Left ventricle myocardium inferior (tissue), 1 donor: Measurements from ENCODE around the gene TSPAN4. TPM values are rescaled to one million over a fixed set of nuclear protein-coding genes. Genes with fewer than 3 reads are reported as not detected.

ENCODE experiments used
- DNase-seq: peaks from one replicate; pipeline ENCODE4 v3.0.0-alpha.2; 2020
- H3K27ac ChIP-seq: fragments of 200-600 bp; replicated peaks from 2 replicates; pipeline ENCODE4 v1.8.0; 2021
- H3K27me3 ChIP-seq: fragments of 200-600 bp; 2 replicates; pipeline ENCODE4 v1.8.0; 2021; ENCODE audit warnings: low read depth
- H3K36me3 ChIP-seq: fragments of 200-600 bp; 2 replicates; pipeline ENCODE4 v1.8.0; 2021
- H3K4me1 ChIP-seq: fragments of 200-600 bp; 2 replicates; pipeline ENCODE4 v1.8.0; 2021
- H3K4me3 ChIP-seq: fragments of 200-600 bp; 2 replicates; pipeline ENCODE4 v1.8.0; 2021; ENCODE audit warnings: mild to moderate bottlenecking, moderate library complexity
- H3K9me3 ChIP-seq: fragments of 200-600 bp; replicated peaks from 2 replicates; pipeline ENCODE4 v1.8.0; 2021
- intact Hi-C: fragments of 100-400 bp; cut with micrococcal nuclease; formaldehyde crosslinking; loops from one replicate; pipeline ENCODE4 v1.11.0; 2022
- total RNA-seq: library from RNA; stranded (reverse); fragmentation: NEBNext Ultra II Directional; extraction: Animal tissue kit (Norgen Biotek cat#: 25700); gene quantifications from one replicate; pipeline ENCODE4 v1.2.1, GENCODE V29; 2021
- TF ChIP-seq, protein P1 (sequence below): fragments of 200-600 bp; IDR thresholded peaks from 2 replicates; pipeline ENCODE4 v1.8.0; 2021; ENCODE audit warnings: antibody characterized with exemption, mild to moderate bottlenecking, borderline replicate concordance
- donor health status: DM: no; HTN: yes; CAD: no; lungs with severe emphysema.

Gene TSPAN4
- total RNA-seq, 1 donor from 2014 or later = 33.0 TPM

DNA sequence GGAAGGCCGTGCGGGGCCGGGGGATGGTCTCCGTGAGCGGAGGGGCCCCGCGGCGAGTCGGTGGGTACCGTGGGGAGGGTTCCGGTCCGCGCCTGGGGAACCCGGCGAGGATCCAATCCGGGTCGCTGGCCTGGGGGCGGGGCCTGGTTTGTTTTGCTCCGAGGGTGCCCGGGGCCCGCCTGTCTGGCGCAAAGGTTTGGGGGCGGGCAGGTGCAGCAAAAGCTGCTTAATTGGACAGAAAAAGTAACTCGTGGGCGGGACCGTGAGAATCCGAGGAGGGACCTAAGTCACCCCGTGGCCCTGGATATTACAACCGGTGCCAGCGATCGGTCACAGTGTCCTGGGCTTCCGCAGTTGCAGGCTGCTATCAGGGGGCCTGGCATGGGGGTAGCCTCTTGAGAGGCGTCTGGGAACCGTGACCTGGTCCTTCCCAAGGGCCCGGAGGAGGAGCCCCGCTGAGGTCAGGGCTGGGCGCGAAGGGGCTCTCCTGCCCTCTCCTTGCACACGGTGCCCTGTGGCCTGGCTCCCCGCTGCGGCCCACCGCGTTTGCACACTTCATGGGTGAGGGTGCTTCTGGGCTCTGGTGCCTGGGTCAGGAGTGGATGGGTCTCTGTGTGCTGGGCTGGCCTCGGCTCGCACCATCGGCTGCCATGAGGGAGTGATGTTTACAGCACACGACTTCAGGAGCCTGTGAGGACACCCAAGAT lies 22.6 kb upstream of the TSPAN4 start:
- TF ChIP-seq, protein P1, sequence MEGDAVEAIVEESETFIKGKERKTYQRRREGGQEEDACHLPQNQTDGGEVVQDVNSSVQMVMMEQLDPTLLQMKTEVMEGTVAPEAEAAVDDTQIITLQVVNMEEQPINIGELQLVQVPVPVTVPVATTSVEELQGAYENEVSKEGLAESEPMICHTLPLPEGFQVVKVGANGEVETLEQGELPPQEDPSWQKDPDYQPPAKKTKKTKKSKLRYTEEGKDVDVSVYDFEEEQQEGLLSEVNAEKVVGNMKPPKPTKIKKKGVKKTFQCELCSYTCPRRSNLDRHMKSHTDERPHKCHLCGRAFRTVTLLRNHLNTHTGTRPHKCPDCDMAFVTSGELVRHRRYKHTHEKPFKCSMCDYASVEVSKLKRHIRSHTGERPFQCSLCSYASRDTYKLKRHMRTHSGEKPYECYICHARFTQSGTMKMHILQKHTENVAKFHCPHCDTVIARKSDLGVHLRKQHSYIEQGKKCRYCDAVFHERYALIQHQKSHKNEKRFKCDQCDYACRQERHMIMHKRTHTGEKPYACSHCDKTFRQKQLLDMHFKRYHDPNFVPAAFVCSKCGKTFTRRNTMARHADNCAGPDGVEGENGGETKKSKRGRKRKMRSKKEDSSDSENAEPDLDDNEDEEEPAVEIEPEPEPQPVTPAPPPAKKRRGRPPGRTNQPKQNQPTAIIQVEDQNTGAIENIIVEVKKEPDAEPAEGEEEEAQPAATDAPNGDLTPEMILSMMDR = no peak
- Histone ChIP-seq H3K4me3 (peak overlapping the region; percentile 91), H3K36me3 (peaks cover 34% of the 10 kb centered on the region), H3K27me3 (no peaks in the 10 kb centered on the region), H3K4me1 (peaks cover 55% of the 10 kb centered on the region), H3K27ac (peak overlapping the region; percentile 99), H3K9me3 (no peaks in the 10 kb centered on the region)
- intact Hi-C loops = no loop called here
- peak; percentile 90 for DNase-seq

DNA sequence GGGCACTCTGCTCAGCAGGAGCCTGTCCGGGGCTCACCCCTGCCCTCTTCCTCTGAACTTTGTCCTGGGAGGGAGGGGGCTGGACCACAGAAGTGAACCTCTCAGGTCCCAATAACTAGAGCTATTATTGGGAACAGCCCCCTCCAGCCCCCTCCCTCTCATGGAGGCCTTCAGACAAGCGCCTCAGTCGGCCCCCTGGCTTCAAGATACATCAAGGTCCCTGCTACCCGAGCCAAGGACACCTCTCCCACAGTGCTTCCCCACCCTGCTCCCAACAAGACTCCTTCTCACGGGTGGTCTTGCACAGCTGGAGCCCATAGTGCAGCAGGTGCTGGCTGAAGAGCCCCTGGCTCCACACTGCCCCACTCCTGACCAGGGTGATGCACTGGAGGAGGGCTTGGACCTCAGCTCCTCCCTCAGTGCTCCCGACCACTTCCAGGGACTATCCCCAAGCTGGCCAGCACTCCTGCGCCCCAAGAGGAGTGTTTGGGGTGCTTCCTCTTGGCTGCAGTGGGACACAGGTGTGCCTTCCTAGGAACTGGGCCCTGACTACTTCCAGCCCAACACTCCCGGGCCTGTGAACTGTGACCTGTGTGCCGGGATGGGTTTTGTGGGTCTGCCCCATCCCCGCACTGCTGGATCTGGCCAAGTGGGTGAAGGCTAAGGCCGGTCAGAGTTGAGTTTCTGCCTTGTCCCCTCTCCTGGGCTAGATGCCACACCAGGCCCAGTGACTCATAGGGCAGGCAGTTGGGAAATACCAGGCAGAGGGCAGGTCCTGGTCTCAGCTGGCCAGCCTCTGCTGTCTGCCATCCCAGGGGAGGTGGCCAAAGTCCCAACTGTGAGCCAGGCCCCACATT lies 21.8 kb upstream of the TSPAN4 start:
- no peaks in the 10 kb centered on the region for H3K27me3 ChIP-seq
- H3K4me3 ChIP-seq = peak overlapping the region; percentile 91
- H3K4me1 ChIP-seq = peaks cover 62% of the 10 kb centered on the region
- peaks cover 42% of the 10 kb centered on the region for H3K36me3 ChIP-seq
- H3K27ac ChIP-seq = peak overlapping the region; percentile 99
- no peaks in the 10 kb centered on the region for H3K9me3 ChIP-seq
- DNase-seq = peak; percentile 82
- TF ChIP-seq, protein P1 = no peak
- intact Hi-C loops = no loop called here

DNA sequence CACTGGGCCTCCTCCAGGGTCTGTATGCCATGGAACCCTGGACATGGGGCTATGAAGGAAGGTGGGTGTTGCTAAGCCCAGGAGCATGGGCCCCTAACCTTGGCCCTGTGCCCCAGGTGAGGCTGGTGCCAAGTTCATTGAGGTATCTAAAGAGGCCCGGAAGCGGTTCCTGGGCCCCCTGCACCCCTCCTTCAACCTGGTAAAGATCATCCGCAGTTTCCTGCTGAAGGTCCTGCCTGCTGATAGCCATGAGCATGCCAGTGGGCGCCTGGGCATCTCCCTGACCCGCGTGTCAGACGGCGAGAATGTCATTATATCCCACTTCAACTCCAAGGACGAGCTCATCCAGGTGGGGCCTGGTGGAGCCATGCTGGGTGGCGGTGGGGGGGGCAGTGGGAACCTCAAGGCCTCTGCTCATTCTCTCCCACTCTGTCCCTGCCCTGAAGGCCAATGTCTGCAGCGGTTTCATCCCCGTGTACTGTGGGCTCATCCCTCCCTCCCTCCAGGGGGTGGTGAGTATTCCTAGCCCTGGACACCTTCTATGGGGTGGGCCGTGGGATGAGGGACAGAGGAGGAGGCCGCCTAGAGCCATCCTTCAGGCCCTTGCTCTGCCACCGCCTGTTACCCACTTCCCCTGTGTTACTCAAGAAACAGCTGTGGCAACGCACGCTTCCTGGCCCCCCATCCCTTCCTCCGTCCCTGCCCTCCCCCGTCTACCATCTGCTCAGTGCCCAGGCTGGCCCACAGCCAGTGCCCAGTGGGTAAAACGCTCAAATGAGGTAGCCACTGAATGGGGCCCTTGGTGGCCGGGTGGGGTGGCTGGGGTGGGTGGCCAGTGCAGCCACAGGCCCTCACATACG lies 20.9 kb upstream of the TSPAN4 start:
- intact Hi-C loops = no loop called here

DNA sequence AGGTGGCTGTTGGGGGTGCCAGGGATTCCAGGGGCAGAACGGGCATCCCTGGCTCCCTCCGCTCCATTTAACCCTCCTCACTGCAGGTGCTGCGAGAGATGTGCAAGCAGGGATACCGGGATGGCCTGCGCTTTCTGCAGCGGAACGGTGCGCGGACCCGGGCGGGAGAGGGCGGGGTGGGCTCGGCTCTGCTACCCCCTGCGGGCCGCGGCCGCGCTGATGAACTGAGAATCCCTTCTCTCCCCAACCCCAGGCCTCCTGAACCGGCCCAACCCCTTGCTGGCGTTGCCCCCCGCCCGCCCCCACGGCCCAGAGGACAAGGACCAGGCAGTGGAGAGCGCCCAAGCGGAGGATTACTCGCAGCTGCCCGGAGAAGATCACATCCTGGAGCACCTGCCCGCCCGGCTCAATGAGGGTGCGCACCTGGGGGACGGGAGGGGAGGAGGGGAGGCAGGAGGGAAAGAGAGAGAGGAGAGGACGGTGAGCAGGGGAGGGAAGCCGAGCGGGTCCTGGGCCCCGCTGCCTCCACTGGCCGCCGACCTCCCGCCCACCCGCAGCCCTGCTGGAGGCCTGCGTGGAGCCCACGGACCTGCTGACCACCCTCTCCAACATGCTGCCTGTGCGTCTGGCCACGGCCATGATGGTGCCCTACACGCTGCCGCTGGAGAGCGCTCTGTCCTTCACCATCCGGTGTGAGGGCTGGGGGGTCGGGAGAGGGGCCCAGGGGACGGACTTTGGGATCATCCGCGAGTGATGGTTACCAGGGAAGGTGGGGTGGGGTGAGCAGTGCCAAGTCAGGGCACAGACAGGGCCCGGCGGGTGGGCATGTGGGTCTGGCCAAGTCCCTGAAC lies 19.0 kb upstream of the TSPAN4 start:
- peaks cover 85% of the 10 kb centered on the region for H3K4me1 ChIP-seq
- H3K27ac ChIP-seq = no peak overlapping the region
- H3K9me3 ChIP-seq = no peaks in the 10 kb centered on the region
- TF ChIP-seq, protein P1 = no peak
- H3K4me3 ChIP-seq = no peak overlapping the region
- DNase-seq = no peak
- intact Hi-C loops = no loop called here
- H3K27me3 ChIP-seq = no peaks in the 10 kb centered on the region
- H3K36me3 ChIP-seq = peaks cover 43% of the 10 kb centered on the region

More for the DNA sequence above, 20.9 kb upstream of the TSPAN4 start:
- H3K27ac ChIP-seq = peak overlapping the region; percentile 99
- H3K9me3 ChIP-seq = no peaks in the 10 kb centered on the region
- peaks cover 71% of the 10 kb centered on the region for H3K4me1 ChIP-seq
- TF ChIP-seq, protein P1 = no peak
- H3K4me3 ChIP-seq = peak overlapping the region; percentile 91
- no peaks in the 10 kb centered on the region for H3K27me3 ChIP-seq
- peaks cover 43% of the 10 kb centered on the region for H3K36me3 ChIP-seq
- DNase-seq = no peak
